Myocyte (in vitro differentiated cells): ENCODE measurements around the gene SORT1. TPM values are rescaled to one million over a fixed set of nuclear protein-coding genes. Genes with fewer than 3 reads are reported as not detected.

Source experiments
- DNase-seq: peaks from one replicate; pipeline ENCODE4 v3.0.0-alpha.2; 2012; ENCODE audit warnings: low read depth
- total RNA-seq: library from RNA; depleted of rRNA; stranded (reverse); fragments of >200 nt; gene quantifications from 2 replicates; pipeline ENCODE4 v1.2.3, GENCODE V29; 2014

The SORT1 gene
- total RNA-seq, 1 donor from 2014 or later, result 69.7 TPM

DNA sequence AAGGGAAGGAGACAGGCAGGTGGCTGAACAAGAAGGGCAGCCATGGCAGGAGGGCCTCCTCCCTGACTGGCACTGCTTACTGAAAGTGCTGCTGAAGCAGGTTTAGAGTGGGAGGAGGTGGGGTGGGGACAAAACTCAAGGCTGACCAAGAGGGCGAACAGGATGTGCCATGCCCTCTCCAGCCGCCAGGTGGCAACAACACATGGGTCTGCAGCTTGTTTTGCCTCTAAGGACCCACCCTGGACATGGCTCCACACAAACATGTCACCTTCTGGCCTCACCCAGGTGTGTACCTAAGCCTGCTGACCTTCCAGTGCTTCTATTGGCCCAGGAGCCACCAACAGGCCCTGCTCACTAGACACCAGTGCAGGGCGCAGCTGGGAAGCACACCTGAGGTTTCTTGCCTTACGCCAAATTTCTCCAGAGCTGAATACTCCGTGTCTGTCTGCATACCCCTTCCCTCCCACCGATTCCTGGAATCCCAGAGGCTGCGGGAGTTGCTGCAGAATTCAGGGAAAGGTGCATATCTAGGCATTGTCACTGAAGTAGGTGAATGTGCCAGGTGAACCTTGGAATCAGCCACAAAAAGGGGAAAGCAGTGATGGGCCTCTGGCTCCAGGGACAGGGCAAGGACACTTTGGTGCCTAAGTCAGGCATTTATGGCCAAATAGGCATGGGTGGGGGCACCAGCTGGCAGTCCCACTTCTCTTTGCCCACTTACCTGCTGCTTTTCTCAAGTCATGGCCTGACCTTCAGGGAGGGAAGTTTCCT is 120.1 kb downstream of the SORT1 start:
- DNase-seq, result peak; percentile 76

DNA sequence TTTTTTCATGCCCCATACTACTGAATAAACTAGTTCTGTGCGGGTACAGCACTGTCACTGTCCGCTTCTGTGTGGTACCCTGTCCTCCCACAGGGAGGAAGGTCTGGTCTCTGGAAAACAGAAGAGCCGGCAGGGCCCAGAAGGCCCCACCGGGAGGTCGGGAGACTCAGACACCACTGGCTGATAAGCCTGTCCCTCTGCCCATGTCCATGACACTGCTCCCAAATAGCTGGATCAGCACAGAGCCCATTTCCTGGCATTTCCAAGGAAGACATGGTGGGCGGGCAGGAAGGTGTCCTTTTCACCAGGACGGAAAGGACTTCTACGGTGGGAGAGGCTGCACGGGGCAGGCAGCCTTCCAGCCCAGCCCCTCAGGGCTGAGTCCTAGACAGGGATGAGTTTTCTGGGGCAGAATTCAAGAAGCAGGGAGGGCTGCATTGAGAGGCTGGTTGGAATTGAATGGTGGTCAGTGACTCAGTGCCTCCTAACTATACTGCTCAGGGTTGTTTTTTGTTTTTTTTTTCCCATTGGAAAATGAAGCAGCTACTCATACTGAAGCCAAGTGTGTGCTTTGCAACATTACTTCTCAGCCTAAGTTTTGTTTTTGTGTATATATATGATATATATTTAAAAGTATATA is 121.9 kb downstream of the SORT1 start:
- no peak for DNase-seq

- DNase-seq, result peak; percentile 66
These were observed 122.9 kb downstream of the SORT1 start for GRCh38 chr1:109274533-109275476.

GRCh38 chr1:109273570-109274288 is 124.0 kb downstream of the SORT1 start:
- no peak for DNase-seq

DNA sequence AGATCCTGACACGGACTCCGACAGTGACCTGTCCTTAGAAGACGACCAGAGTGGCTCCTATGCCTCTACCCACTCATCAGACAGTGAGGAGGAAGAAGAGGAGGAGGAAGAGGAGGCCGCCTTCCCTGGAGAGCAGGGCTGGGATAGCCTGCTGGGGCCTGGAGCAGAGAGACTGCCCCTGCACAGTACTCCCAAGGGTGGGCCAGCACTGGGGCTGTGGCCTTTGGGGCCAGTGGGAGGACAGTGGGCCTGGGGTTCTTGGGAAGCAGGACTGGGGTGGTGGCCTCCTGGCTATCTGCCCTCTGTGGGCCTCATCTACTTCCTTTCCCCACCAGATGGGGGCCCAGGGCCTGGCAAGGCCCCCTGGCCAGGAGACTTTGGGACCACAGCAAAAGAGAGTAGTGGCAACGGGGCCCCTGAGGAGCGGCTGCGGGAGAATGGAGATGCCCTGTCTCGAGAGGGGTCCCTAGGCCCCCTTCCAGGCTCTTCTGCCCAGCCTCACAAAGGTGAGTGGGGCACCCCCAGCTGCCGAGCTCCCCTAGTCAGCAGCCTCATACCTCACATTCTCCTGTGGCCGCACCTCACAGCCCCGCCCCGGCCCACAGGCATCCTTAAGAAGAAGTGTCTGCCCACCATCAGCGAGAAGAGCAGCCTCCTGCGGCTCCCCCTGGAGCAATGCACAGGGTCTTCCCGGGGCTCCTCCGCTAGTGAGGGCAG is 124.7 kb downstream of the SORT1 start:
- no peak for DNase-seq

DNA sequence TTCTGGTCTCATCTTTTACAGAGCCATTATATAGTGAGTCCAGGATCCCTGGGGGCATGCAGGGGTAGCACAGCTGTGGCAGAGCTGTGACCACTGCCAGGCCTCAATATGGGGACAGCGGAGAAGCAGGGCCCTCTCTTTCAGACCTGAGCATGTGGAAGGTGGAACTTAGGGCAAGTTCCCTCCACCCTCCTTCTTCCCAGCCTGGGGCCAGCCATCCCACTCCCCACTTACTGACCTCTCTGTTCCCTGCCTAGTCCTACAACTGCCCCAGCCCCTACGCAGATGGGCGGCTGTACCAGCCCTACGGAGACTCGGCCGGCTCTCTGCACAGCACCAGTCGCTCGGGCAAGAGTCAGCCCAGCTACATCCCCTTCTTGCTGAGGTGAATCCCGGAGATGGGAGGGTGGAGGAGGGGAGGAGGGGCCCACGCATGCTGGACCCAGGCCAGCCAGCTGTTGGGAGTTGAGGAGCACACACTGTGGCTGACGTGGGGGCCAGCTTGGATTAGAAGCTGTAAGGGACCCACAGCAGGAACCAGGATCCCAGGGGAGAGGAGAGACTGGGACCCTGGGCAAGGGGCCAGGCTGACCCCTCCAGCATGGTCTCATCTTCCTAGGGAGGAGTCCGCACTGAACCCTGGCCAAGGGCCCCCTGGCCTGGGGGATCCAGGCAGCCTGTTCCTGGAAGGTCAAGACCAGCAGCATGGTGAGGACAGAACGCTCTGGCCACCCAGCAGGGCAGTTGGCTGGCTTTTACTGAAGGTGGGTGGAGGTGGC is 125.5 kb downstream of the SORT1 start:
- DNase-seq, result no peak

GRCh38 chr1:109271458-109271857 is 126.3 kb downstream of the SORT1 start:
- no peak for DNase-seq

- no peak for DNase-seq
These were observed 126.9 kb downstream of the SORT1 start for GRCh38 chr1:109270623-109271317.

DNA sequence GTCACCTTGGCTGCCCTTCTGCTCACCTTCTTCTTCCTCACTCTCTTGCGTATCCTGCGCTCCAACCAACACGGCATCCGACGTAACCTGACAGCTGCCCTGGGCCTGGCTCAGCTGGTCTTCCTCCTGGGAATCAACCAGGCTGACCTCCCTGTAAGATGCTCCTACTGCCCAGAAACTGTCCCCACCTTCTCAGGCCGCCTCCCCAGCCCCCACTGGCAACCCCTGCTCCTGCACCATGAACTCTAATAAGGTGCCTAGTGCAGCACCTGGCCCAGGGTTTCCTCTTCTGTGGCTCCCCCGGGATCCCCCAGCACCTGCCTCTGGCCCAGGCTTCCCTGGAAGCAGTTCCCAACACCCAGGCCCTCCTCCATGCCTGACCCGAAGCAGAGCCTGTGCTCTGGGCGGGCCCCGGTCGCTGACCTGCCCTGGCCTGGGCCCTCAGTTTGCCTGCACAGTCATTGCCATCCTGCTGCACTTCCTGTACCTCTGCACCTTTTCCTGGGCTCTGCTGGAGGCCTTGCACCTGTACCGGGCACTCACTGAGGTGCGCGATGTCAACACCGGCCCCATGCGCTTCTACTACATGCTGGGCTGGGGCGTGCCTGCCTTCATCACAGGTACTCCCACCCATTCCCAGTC is 127.6 kb downstream of the SORT1 start:
- no peak for DNase-seq

- peak; percentile 31 for DNase-seq
These were observed 128.3 kb downstream of the SORT1 start for GRCh38 chr1:109269212-109269980.

- no peak for DNase-seq
These were observed 129.1 kb downstream of the SORT1 start for GRCh38 chr1:109268431-109269211.

GRCh38 chr1:109267743-109268300 is 129.9 kb downstream of the SORT1 start:
- DNase-seq, result no peak

DNA sequence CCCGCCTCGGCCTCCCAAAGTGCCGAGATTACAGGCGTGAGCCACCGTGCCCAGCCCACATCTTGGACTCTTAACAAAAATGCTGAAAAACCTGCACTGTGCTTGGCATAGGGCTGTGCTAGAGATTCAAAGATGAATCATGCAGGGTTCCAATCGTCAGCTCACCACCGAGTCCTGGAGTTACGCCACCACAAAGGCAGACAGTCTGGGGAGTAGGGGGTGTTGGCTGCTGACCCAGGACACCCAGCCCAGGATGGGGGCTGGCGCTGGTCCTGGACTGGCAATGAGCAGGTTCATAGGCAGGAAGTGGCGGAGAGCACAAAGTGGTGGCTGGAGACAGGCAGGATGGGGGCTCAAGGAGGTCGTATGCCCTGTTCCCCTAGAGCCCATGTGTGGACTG is 130.8 kb downstream of the SORT1 start:
- no peak for DNase-seq

DNA sequence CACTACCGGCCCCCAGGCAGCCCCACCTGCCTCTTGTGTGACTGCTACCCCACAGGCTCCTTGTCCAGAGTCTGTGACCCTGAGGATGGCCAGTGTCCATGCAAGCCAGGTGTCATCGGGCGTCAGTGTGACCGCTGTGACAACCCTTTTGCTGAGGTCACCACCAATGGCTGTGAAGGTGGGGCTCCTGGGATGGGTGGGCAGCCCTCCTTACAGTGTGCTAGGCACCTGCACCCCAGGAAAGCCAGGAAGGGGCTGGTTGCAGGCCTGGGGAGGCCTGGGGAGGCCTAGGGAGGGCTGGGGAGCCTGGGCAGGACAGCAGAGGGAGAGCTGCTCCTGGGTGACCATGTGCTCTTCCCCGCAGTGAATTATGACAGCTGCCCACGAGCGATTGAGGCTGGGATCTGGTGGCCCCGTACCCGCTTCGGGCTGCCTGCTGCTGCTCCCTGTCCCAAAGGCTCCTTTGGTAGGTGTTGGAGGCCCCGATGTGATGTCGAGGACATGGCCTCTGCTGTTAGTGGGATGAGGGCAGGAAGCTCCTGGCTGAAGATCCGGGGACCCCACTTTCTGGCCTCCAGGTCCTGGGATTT is 131.9 kb downstream of the SORT1 start:
- no peak for DNase-seq

- DNase-seq, result no peak
These were observed 132.7 kb downstream of the SORT1 start for GRCh38 chr1:109265016-109265415.

DNA sequence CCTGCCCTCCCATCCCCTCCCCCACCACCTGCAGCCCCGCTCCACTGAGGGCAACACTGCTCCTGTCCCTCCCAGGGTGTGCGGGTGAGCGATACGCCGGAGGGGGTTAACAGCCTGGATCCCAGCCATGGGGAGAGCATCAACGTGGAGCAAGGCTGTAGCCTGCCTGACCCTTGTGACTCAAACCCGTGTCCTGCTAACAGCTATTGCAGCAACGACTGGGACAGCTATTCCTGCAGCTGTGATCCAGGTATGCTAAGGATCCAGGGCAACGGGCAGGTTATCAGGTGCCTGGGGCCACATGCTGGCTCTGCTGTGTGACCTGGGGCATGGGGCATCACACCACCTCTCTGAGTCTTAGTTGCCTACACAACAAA is 133.4 kb downstream of the SORT1 start:
- DNase-seq, result no peak
